Stimulated activated CD4-positive, alpha-beta T cell treated with anti-CD3 and anti-CD28 coated beads, TNF-alpha, amount 100 ng/mL, for 1 hour (primary cell): ENCODE measurements around the gene CEP20.
"Not testable (repeated sequence)": the region's sequence is repeated elsewhere in the genome, so short reads cannot be mapped to it uniquely, and the experiment has no call there.

Experiments
- DNase-seq, 3 donors: peaks; one replicate each; pipeline ENCODE4 v3.0.0-alpha.2; 2020; ENCODE audit warnings: low read depth in 3 of 3, low spot score in 1 of 3

Gene CEP20, protein sequence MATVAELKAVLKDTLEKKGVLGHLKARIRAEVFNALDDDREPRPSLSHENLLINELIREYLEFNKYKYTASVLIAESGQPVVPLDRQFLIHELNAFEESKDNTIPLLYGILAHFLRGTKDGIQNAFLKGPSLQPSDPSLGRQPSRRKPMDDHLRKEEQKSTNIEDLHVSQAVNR

GRCh38 chr16:15888072-15888976, at the start of gene CEP20:
TSS of gene CEP20 (minus strand) at chr16:15888603. CDS start at chr16:15888585, 18 bp downstream.
- peak; percentile 98 to 100 (median 99) for DNase-seq

DNA sequence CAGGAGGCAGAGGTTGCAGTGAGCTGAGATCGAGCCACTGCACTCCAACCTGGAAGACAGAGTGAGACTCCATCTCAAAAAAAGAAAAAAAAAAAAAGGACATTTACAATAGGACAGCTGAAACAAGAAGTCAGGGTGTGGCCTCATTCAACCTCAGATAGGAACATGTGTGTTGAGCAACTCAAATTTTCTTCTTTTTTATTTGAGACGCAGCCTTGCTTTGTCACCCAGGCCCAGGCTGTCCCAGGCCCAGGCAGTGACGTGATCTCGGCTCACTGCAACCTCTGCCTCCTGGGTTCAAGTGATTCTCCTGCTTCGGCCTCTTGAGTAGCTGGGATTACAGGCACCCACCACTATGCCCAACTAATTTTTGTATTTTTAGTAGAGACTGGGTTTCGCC, 48.4 kb upstream of the CEP20 start:
- DNase-seq: not testable (repeated sequence)

GRCh38 chr16:15934991-15935390, 46.6 kb upstream of the CEP20 start:
- DNase-seq: no peak

GRCh38 chr16:15933781-15934180, 45.4 kb upstream of the CEP20 start:
- no peak for DNase-seq

DNA sequence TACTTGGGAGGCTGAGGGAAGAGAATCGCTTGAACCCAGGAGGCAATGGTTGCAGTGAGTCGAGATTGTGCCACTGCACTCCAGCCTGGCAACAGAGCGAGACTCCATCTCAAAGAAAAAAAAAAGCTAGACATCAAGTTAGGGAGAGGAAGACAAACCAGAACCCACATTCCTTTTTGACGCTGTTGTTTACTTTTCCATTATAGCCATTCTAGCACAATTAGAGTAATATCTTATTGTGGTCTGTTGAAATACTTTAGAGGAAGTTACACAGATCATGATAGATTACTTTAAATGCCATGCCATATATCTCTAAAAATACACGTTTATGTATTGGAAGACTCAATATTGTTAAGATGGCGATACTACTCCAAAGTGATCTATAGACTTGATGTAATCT, 44.5 kb upstream of the CEP20 start:
- DNase-seq: no peak

DNA sequence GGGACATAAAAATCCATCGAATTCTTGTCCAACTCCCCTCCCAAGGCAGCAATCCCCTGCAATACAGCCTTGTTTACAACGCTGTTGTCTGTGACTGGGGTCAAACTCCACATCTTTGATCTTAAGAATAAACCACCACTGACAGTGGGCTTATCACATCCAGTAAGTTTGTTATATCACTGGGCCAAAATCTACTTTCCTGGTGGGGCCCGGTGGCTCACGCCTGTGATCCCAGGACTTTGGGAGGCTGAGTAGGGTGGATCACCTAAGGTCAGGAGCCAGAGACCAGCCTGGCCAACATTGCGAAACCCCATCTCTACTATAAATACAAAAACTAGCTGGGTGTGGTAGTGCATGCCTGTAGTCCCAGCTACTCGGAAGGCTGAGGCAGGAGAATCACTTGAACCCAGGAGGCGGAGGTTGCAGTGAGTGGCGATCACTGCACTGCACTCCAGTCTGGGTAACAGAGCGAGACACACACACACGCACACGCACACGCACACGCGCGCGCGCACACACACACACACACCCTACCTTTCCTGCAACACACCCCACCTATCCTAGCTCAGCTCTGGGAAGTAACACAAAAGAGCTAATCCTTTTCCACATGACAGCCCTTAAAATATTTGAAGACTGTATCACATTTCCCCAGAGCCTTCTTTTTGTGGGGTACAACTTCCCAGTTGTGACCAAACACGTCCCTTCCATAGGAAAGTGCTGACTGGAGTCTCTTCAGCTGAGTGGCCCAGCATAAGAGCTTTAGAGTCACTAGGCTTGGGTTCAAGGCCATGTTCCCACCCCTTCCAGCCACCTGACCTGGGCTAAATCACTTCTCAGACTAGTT, 40.1 kb upstream of the CEP20 start:
- no peak for DNase-seq

- no peak for DNase-seq
Observed at GRCh38 chr16:15925631-15926030, 37.2 kb upstream of the CEP20 start.

DNA sequence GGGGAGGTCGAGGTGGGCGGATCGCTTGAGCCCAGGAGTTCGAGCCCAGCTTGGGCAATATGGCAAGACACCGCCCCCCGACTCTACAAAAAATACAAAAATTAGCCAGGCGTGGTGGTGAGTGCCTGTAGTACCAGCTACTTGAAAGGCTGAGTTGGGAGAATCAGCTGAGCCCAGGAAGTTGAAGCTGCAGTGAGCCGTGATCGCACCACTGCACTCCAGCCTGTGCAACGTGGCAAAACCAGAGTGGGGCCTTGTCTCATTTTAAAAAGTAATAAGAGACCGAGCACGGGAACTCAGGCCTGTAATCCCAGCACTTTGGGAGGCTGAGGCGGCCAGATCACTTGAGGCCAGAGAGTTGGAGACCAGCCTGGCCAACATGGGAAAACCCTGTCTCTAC, 36.6 kb upstream of the CEP20 start:
- DNase-seq: no peak

DNA sequence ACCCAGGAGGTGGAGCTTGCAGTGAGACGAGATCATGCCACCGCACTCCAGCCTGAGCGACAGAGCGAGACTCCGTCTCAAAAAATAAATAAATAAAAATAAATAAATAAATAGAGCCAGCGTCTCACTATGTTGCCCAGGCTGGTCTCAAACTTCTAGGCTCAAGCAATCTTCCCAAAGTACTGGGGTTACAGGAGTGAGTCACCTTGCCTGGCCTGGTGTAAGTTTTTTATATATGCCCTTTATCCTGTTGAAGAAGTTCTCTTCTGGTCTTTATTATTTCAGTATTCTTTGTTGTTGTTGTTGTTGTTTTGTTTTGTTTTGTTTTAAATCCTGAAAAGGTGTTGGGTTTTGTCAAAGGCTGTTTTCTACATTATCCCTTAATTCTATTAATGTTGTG, 30.9 kb upstream of the CEP20 start:
- DNase-seq: no peak

- not testable (repeated sequence) for DNase-seq
Observed at GRCh38 chr16:15918314-15918713, 29.9 kb upstream of the CEP20 start.

- no peak for DNase-seq
Observed at GRCh38 chr16:15916323-15916722, 27.9 kb upstream of the CEP20 start.

GRCh38 chr16:15915555-15916081, 27.2 kb upstream of the CEP20 start:
- no peak for DNase-seq

DNA sequence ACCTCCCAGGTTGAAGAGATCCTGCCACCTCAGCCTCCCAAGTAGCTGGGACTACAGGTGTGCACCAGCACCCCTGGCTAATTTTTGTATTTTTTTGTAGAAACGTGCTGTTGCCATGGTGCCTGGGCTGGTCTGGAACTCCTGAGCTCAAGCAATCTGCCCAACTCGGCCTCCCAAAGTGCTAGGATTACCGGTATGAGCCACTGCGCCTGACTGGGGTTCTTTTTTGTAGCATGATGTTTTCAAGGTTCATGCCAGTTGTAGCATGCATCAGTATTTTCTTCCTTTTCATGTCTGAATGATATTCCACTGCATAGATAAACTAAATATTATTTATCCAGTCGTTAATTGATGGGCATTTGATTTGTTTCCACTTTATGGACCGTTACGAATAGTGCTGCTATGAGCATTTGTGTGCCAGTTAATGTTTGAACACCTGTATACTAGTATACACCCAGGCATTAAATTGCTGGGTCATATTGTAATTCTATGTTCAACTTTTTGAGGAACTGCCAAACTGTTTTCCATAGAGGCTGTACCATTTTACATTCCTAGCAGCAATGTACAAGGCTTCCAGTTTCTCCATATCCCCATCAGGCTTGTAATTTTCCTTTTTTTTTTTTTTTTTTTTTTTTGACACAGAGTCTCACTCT, 24.8 kb upstream of the CEP20 start:
- DNase-seq: no peak

DNA sequence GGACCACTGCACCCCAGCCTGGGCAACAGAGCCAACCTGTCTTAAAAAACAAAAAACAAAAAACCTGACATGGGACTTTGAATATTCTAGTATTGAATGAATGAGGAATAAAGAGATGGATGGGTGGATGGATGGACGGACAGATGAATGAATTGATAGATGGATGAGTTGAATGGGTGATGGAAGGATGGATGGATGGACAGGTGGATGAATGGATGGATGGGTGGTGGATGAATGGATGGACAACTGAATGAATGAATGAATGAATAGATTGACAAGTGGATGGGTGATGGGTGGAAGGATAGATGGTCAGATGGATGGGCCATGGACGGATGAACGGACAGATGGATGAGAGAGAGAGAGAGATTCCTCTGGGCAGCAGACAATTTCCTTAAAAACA, 22.8 kb upstream of the CEP20 start:
- DNase-seq: no peak

GRCh38 chr16:15907863-15908478, 19.6 kb upstream of the CEP20 start:
- DNase-seq: no peak

DNA sequence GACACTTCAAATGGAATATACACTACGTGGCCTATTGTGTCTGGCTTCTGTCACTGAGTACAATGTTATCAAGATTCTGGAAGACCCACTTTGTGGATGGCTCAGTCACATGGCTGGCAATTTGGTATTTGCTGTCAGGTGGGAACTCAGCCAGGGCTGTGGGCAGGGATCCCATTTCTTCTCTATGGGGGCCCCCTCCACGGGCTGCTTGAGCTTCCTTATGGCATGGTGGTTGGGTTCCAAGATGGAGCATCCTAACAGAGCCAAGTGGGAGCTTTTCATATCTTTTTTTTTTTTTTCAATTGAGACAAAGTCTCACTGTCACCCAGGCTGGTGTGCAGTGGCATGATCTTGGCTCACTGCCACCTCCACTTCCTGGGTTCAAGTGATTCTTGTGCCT, 18.0 kb upstream of the CEP20 start:
- DNase-seq: no peak

- DNase-seq: no peak
Observed at GRCh38 chr16:15903960-15904359, 15.6 kb upstream of the CEP20 start.

DNA sequence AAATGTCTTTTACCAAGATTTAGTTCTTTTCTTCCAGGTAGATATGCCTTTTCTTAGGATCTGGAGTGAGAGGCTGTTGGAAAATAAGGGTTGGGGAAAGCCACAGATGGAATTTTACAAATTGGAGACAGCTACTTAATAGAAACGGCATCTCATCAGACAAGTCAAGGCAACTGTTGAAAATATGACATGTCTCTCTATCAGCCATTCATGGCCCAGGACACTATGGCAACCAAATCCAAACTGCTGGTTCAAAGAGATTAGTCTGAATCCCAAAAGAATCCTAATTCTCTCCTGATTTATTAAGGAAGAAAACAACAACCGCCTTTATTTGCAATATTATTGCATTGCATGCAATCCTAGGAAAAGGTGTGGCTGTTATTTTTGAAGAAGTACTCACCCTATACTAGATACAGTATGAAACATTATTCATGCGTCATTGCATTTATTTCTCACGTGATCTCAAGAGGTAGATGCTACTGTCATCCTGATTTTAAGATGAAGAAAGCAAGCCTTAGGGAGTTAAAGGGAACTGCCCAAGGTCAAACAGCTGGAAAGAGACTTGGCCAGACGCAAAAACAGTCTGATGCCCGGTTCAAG, 12.6 kb upstream of the CEP20 start:
- no peak for DNase-seq

DNA sequence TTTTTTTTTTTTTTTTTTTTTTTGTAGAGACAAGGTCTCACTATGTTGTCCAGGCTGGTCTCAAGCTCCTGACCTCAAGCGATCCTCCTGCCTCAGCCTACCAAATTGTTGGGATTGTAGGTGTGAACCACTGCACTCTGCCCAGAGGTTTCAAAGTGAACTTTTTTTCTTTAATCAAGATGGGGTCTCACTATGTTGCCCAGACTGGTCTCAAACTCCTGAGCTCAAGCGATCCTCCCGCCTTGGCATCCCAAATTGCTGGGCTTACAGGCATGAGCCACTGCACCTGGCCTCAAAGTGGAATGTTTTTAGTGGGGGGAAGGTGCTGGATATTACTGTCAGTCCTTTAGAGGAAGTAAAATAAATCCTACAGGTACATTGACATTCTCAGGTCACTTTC, 12.0 kb upstream of the CEP20 start:
- DNase-seq: no peak

DNA sequence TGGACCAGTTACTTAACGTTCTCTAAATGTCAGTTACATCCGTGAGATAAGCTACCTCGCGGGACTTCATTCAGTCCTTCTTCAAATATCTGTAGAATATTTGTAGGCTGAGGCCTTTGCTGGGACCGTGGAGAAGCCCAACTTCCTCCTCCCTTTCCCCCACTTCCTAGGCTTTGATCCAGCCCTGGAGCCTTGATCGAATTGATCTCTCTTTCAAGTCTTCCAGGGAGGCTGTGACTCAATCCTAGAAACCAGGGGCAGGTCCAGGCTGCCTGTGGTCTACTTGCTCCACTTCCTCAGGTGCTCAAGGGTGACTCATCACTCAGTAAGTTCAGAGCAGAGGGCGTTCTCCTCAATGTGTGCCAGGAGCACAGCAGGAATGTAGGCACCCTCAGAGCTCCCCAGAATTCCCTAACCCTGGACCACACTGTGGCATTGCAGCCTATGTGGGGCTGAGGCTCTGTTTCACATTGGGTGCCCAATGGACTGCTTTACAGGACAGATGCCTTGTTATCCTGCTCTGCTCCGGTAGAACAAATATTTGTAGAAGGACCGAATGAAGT, 11.2 kb upstream of the CEP20 start:
- no peak for DNase-seq
